Tibial nerve (tissue), 4 donors: Measurements from ENCODE around the gene PTH1R.

Experiments
- CTCF ChIP-seq, 5 experiments: fragments of 200-600 bp in 3 of 5; fragments of 450-650 bp in 2 of 5; sonication (generic) in 3 of 5; IDR thresholded peaks; one replicate each; pipeline ENCODE4 v1.5.1; 2016 to 2019; ENCODE audit warnings: antibody characterized with exemption in 5 of 5, mild to moderate bottlenecking in 3 of 5, moderate library complexity in 2 of 5
- EP300 ChIP-seq, 2 donors: sonication (generic); formaldehyde crosslinking; IDR thresholded peaks; one replicate each; pipeline ENCODE4 v1.6.1; 2017; ENCODE audit warnings: antibody characterized with exemption in 2 of 2, mild to moderate bottlenecking in 1 of 2
- POLR2A ChIP-seq, 2 donors: fragments of 450-650 bp; IDR thresholded peaks; one replicate each; pipeline ENCODE4 v1.6.1; 2017; ENCODE audit warnings: antibody characterized with exemption in 2 of 2, mild to moderate bottlenecking in 2 of 2, moderate library complexity in 2 of 2

GRCh38 chr3:46893146-46893748 lies 15.7 kb downstream of the PTH1R start:
- TF ChIP-seq EP300 (IDR thresholded peaks at IDR 0.05) (no peak), POLR2A (IDR thresholded peaks at IDR 0.05) (no peak), CTCF (IDR thresholded peaks at IDR 0.05) (no peak)
